ENCODE results near the gene CDK7. TPM values are rescaled to one million over a fixed set of nuclear protein-coding genes. Genes with fewer than 3 reads are reported as not detected.

Gene CDK7
- total and polyA plus RNA-seq, 9 of the 15 experiments (the other 6 are each of a cell fraction or from before 2014, with no cell fraction given): 41.7 to 143 (median 65.3) TPM

GRCh38 chr5:69299625-69300024 lies 64.9 kb downstream of the CDK7 start (continued):
- no peak for TF ChIP-seq ZHX1 (conservative IDR thresholded peaks at IDR 0.05; ENCODE audit: low read length)
- TF ChIP-seq ZNF589 (CRISPR knock-in tag; IDR thresholded peaks at IDR 0.05; ENCODE audit: low read depth): no peak
- TF ChIP-seq GTF2A2 (tag; IDR thresholded peaks at IDR 0.05): no peak
- TF ChIP-seq MXD1 (CRISPR knock-in tag; IDR thresholded peaks at IDR 0.05; ENCODE audit: borderline replicate concordance, poor library complexity, severe bottlenecking): no peak
- no peak for TF ChIP-seq SIRT6 (IDR thresholded peaks at IDR 0.05; ENCODE audit: low read depth, low read length)
- no peak for TF ChIP-seq SLC30A9 (CRISPR knock-in tag; IDR thresholded peaks at IDR 0.05)
- TF ChIP-seq NR2F6 (CRISPR knock-in tag; IDR thresholded peaks at IDR 0.05): no peak
- TF ChIP-seq SNIP1 (IDR thresholded peaks at IDR 0.05; ENCODE audit: low read depth): no peak

Data from K562 (cell line).